Sigmoid colon (tissue), 4 donors: ENCODE measurements around the gene POTEF.
"Not testable (repeated sequence)": the region's sequence is repeated elsewhere in the genome, so short reads cannot be mapped to it uniquely, and the experiment has no call there.

ENCODE experiments used
- CTCF ChIP-seq, 4 experiments: fragments of 450-650 bp in 3 of 4; fragments of 200-600 bp in 1 of 4; IDR thresholded peaks; one replicate each; pipeline ENCODE4 v1.5.1; 2016 to 2019; ENCODE audit warnings: antibody characterized with exemption in 4 of 4, mild to moderate bottlenecking in 3 of 4, moderate library complexity in 2 of 4
- POLR2A ChIP-seq, 2 donors: fragments of 450-650 bp; IDR thresholded peaks; one replicate each; pipeline ENCODE4 v1.6.1; 2016; ENCODE audit warnings: antibody characterized with exemption in 2 of 2, mild to moderate bottlenecking in 2 of 2, moderate library complexity in 2 of 2
- POLR2AphosphoS5 ChIP-seq, 4 donors: sonication (generic); formaldehyde crosslinking; IDR thresholded peaks; one replicate each; pipeline ENCODE4 v1.6.1; 2017; ENCODE audit warnings: antibody characterized with exemption in 4 of 4

GRCh38 chr2:130153721-130154422, 24.9 kb upstream of the POTEF start:
- not testable (repeated sequence) for TF ChIP-seq CTCF, POLR2AphosphoS5, POLR2A (IDR thresholded peaks at IDR 0.05)
